Measurements from ENCODE around the gene PON3. TPM values are rescaled to one million over a fixed set of nuclear protein-coding genes. Genes with fewer than 3 reads are reported as not detected.

The PON3 gene
- total RNA-seq, 1 experiment from 2014 or later, result not detected

DNA sequence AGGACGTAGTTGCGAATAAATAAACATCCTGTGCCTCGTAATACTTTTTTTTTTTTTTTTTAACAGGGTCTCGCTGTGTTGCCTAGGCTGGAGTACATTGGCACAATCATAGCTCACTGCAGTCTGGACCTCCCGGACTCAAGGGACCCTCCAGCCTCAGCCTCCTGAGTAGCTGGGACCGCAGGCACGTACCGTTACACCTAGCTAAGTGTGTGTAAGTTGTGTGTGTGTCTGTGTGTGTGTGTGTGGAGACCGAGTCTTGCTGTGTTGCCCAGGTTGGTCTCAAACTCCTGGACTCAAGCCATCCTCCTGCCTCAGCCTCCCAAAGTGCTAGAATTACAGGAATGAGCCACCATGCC is 39.2 kb upstream of the PON3 start:
- Histone ChIP-seq H4K20me1 (ENCODE audit: control insufficient read depth, insufficient read depth, insufficient read length) (no peaks in the 10 kb centered on the region), H2BK15ac (ENCODE audit: low read depth, low read length) (no peak overlapping the region), H3K4me1 (ENCODE audit: insufficient read depth, low read length) (no peaks in the 10 kb centered on the region), H2AK5ac (ENCODE audit: insufficient read length, low read length) (no peak overlapping the region), H4K8ac (replicated peaks; ENCODE audit: insufficient read length, low read depth, low read length) (no peak overlapping the region), H3T11ph (ENCODE audit: low read length) (no peak overlapping the region), H3K79me2 (ENCODE audit: insufficient read depth, low read length) (no peaks in the 10 kb centered on the region), H3K23me2 (ENCODE audit: insufficient read length, low read depth, low read length, poor library complexity, severe bottlenecking) (peaks cover 2% of the 10 kb centered on the region), H2AFZ (ENCODE audit: low read length) (no peak overlapping the region), H4K5ac (ENCODE audit: insufficient read length, low read depth, low read length) (no peak overlapping the region), H3K9ac (ENCODE audit: extremely low read depth, insufficient read length, low read length) (peak overlapping the region; percentile 73), H3K14ac (ENCODE audit: insufficient read depth, low read length) (no peak overlapping the region; the same call in 1 of the 2 replicates), H3K23ac (ENCODE audit: insufficient read length, low read depth, low read length) (no peak overlapping the region), H3K4me2 (ENCODE audit: insufficient read depth, insufficient read length, low read length) (peak overlapping the region; percentile 84), H2BK12ac (ENCODE audit: insufficient read length, low read depth, low read length) (no peak overlapping the region), H2BK20ac (ENCODE audit: low read depth, low read length, poor library complexity, severe bottlenecking) (no peak overlapping the region), H3K79me1 (ENCODE audit: insufficient read depth, low read depth, low read length, poor library complexity, severe bottlenecking) (no peaks in the 10 kb centered on the region), H3K27ac (ENCODE audit: insufficient read length, low read depth, low read length) (no peak overlapping the region), H2BK5ac (ENCODE audit: insufficient read length, low read length) (no peak overlapping the region), H3K56ac (ENCODE audit: insufficient read length, low read depth, low read length) (no peak overlapping the region), H3K27me3 (ENCODE audit: insufficient read depth, low read length) (no peaks in the 10 kb centered on the region), H2BK120ac (ENCODE audit: low read depth, low read length, poor library complexity, severe bottlenecking) (no peak overlapping the region), H3K18ac (ENCODE audit: insufficient read length, low read depth, low read length) (peak overlapping the region; percentile 94), H3K9me3 (ENCODE audit: control insufficient read depth, low read depth, low read length) (no peaks in the 10 kb centered on the region), H3K4ac (ENCODE audit: low read depth, low read length) (no peak overlapping the region), H4K91ac (ENCODE audit: insufficient read length, low read depth, low read length) (no peak overlapping the region)
- WGBS (ENCODE audit: extremely low coverage, insufficient read length, low lambda C conversion rate), result no CpG with 5 or more reads among the region's 9 CpGs
- no peak for TF ChIP-seq CTCF (conservative IDR thresholded peaks at IDR 0.05)
- Mint-ChIP-seq H3K27ac (peak overlapping the region; percentile 45 to 95 (median 92); a peak in 5 of 7 replicates), H3K36me3 (ENCODE audit: insufficient read depth in 1 of 3, low read depth in 3 of 3) (peaks cover 0 to 5% (median 4%) of the 10 kb centered on the region in 3 experiments; a peak in 6 of 7 replicates), H3K27me3 (ENCODE audit: low read depth) (no peaks in the 10 kb centered on the region), H3K4me1 (peaks cover 2 to 10% of the 10 kb centered on the region in 2 experiments; a peak in 3 of 4 replicates), H3K9me3 (no peaks in the 10 kb centered on the region), H3K4me3 (peak overlapping the region; percentile 67 to 81)
- DNase-seq, result no peak
